Measurements from ENCODE around the gene ALDH16A1. TPM values are rescaled to one million over a fixed set of nuclear protein-coding genes. Genes with fewer than 3 reads are reported as not detected.
A peak's percentile ranks its signal among the peaks of the same experiment; 100 is the strongest.

The ALDH16A1 gene
- total and polyA plus RNA-seq, 2 of the 4 experiments (the other 2 are of a cell fraction), result 10.4 to 12.9 TPM

GRCh38 chr19:49413348-49413747 is 39.7 kb upstream of the ALDH16A1 start:
- H2BK5ac ChIP-seq (ENCODE audit: low read depth, low read length, poor library complexity, severe bottlenecking), result no peak overlapping the region
- H4K20me1 ChIP-seq (ENCODE audit: insufficient read depth, low read length), result no peaks in the 10 kb centered on the region
- H3K56ac ChIP-seq (ENCODE audit: extremely low read depth, insufficient read depth, low read length), result no peak overlapping the region
- no peak overlapping the region for H3K9ac ChIP-seq (ENCODE audit: low read depth, low read length)
- ATAC-seq (ENCODE audit: low read depth), result peak; percentile 37; the same call in 1 of the 2 replicates
- no peaks in the 10 kb centered on the region for H3K9me3 ChIP-seq (ENCODE audit: control insufficient read depth, insufficient read depth, low read length)
- intact Hi-C loops (cut with micrococcal nuclease), result no loop called here
- H3K27ac ChIP-seq (ENCODE audit: insufficient read depth, low read length), result no peak overlapping the region
- BruUV-seq (replicated peaks), result no TSS peak
- dilution Hi-C loops (cut with HindIII; ENCODE audit: low sequenced_read_pairs, unreplicated experiment), result no loop called here
- no peak overlapping the region for H4K5ac ChIP-seq (ENCODE audit: low read depth, low read length)
- WGBS, 2 experiments (ENCODE audit: extremely low coverage in 2 of 2, insufficient read length in 1 of 2), result 60% methylated on average over 4 of the region's 9 CpGs; no CpG with 5 or more reads in 1 of the 2 experiments
- peak overlapping the region; percentile 24; the same call in 1 of the 2 replicates for H3K23ac ChIP-seq (ENCODE audit: low read depth, low read length)
- no peak overlapping the region for H3K14ac ChIP-seq (replicated peaks; ENCODE audit: low read depth, low read length)
- no peak overlapping the region for H3K18ac ChIP-seq (ENCODE audit: low read depth, low read length)
- POLR2A ChIA-PET (ENCODE audit: unreplicated experiment), result no interaction called here
- no peak overlapping the region for H3K4me2 ChIP-seq (ENCODE audit: low read depth, low read length)
- no peak for TF ChIP-seq FOS (IDR thresholded peaks at IDR 0.05; ENCODE audit: low read depth, low read length)
- TF ChIP-seq NFE2L2 (IDR thresholded peaks at IDR 0.05; ENCODE audit: low read depth, low read length), result no peak
- no peak for TF ChIP-seq MXI1 (IDR thresholded peaks at IDR 0.05; ENCODE audit: borderline replicate concordance, low read depth, low read length)
- no peak overlapping the region for H3K4ac ChIP-seq (ENCODE audit: low read depth, low read length)
- no peaks in the 10 kb centered on the region for H3K36me3 ChIP-seq (ENCODE audit: control insufficient read depth, insufficient read depth, low read length)
- H3K27me3 ChIP-seq (ENCODE audit: control insufficient read depth, insufficient read depth, low read length), result peaks cover 61% of the 10 kb centered on the region
- no peaks in the 10 kb centered on the region for H3K79me1 ChIP-seq (ENCODE audit: low read depth in 1 of 2, low read length in 2 of 2)
- in situ Hi-C loops (cut with MboI; ENCODE audit: low sequenced_read_pairs), result no loop called here
- no peak overlapping the region for H2BK15ac ChIP-seq (ENCODE audit: low read depth, low read length)
- no peak overlapping the region for H2AK9ac ChIP-seq (replicated peaks; ENCODE audit: low read depth, low read length, poor library complexity)
- no peak overlapping the region for H2BK120ac ChIP-seq (ENCODE audit: low read depth, low read length)
- no peak overlapping the region for H2BK20ac ChIP-seq (ENCODE audit: low read depth, low read length)
- H3K4me1 ChIP-seq (ENCODE audit: control insufficient read depth, insufficient read depth, low read length), result no peaks in the 10 kb centered on the region
- no peak overlapping the region for H4K8ac ChIP-seq (ENCODE audit: low read depth in 2 of 2, low read length in 2 of 2)
- DNase-seq, result peak; percentile 31
- CTCF ChIA-PET, result no interaction called here
- H2AK5ac ChIP-seq (ENCODE audit: low read depth, low read length), result no peak overlapping the region
- H3K9me1 ChIP-seq (ENCODE audit: insufficient read depth, low read length), result no peaks in the 10 kb centered on the region
- no peak overlapping the region for H3K4me3 ChIP-seq (ENCODE audit: insufficient read depth, low read depth, low read length)
- H2AFZ ChIP-seq (replicated peaks; ENCODE audit: low read length, poor library complexity), result no peak overlapping the region
- no peak overlapping the region for H4K91ac ChIP-seq (ENCODE audit: insufficient read depth, low read depth, low read length)

Measured in IMR-90 (cell line).